ENCODE results near the gene ZG16.

DNA sequence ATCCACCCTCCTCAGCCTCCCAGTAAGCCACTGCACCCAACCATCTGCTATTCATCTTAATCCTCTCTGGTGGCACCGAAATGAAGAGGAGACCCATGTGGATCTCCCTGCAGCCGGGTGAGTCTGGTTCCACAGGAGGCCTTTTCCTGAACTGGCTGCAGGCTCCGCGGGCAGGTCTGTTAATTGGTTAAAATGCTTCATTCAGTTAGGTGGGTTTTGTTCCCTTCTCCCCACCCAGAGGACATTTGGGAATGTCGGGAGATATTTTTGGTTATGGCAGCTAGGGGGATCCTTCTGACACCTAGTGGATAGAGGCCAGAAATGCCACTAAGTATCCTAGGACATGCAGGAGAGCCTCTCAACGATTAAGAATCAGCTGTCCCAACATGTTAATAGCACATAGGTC is 48.9 kb upstream of the ZG16 start:
- TF ChIP-seq POLR2A (IDR thresholded peaks at IDR 0.05) (no peak), CTCF (IDR thresholded peaks at IDR 0.05) (peak; percentile 23 to 52 (median 45))
